SIG-M5 (cell line): ENCODE measurements around the gene RBM34.
A peak's percentile ranks its signal among the peaks of the same experiment; 100 is the strongest.

Experiments used
- DNase-seq: peaks from one replicate; lab custom pipeline; 2025; lab: John Stamatoyannopoulos, UW

The RBM34 gene

DNA sequence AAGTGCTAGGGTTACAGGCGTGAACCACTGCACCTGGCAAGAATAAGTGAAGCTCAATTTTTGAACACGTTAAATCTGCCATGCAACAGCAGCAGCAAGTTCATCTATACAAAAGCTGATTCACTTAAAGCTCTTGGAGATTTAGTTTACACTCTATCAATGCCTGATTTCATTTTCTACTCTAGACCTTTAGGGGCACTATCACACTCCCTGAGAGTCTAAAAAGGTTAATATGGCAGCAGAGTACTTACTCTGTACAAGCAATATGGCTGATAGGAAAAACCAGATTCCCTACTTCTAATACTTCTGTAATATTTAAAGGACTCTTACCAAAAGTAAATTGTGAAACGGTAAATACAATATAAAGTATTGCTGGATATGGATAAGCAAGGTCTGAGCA, 4.8 kb downstream of the RBM34 start:
- no peak for DNase-seq

DNA sequence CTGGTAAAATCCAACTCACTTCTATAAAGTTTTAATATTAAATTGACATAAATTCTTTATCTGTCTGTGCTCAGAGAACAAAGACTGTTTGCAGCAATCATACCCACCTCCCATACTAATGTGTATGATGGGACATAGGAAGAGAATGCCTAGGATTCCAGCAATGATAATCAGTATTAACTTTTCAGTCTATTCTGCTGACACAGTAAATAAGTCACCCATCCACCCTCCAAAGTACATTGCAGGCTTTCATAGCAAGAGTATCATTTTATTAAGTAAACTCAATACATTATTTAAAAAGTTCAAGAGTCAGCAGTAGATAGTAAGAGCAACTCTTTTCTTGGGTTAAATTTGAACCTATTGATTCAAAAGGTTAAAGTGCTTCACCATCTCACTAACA, 8.8 kb downstream of the RBM34 start:
- DNase-seq, result no peak

DNA sequence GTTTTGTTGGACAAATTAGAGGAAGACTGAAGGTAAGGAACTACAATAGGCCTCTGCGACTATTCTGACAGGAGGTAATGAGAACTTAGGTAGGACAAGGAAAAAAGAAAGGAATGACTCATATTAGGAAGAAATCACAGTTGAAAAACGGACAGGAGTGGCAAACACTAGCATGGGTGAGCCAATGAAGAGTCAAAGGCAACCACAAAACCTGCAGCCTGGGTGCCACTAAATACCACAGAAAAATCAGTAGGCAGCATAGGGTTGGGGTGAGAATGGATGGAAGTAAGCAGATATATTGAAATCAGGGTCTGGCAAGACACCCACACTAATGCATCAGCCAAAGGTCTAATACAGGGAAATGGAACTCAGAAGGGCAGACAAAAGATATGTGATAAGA, 10.0 kb downstream of the RBM34 start:
- no peak for DNase-seq

DNA sequence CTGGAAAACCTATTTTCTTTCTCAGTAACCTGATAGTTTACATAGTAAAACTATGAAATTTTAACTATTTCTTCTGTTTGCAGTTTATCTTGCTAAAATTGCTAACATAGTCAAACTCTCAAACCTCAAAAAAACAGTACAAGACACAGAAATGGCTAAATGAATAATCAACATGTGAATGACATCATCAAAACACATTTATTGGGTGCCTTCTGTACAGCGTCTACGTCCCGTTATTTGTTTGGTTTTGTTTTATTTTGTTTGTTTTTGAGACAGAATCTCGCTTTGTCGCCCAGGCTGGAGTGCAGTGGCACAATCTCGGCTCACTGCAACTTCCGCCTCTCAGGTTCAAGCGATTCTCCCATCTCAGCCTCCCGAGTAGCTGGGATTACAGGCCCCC, 11.2 kb downstream of the RBM34 start:
- no peak for DNase-seq

DNA sequence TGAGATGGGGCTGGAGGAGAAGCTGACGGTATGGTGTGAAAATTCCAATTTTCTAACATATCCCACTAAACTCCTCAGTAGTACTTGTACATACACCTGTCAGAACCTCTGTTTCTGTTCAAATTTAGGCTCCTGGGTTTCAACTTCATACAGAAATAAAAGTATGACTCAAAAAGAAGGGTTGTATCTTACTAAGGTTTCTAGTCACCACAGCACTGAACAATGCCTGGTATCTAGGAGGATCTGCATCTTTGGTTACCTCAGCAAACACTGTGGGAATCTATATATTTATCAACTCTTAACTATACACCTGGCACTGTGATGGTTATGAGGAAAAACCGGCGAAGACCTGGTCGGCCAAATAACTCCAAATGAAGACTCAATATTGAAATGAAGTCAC, 13.8 kb downstream of the RBM34 start:
- DNase-seq, result no peak

DNA sequence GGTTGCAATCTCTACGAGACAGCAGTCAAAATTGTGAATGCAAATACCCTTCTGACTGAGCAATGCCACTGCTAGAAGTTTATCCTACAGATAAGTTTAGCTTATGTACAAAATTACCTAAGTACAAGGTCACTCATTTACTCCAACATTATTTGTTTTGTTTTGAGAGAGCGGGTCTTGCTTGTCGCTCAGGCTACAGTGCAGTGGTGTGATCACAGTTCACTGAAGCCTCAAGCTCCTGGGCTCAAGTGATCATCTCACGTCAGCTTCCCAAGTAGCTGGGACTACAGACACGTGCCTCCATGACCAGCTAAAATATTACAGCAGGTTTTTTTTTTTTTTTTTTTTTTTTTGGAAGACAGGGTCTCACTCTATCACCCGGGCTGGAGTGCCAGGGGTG, 15.4 kb downstream of the RBM34 start:
- no peak for DNase-seq

DNA sequence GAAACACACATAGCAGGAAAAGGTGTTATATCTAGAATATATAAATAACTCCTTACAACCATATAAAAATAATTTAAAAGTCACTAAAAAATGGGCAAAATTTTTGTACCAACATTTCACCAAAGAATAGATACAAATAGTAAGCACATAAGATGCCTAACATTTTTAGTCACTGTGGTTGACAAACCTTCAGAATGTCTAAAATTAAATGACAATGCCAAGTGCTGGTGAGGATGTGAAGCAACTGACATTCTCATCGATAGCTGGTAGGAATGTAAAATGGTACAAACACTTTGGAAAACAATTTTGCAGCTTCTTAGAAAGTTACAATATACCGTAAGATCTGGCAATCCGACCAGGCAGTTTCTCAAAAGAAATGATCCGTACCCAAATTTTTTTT, 18.1 kb downstream of the RBM34 start:
- DNase-seq, result no peak

DNA sequence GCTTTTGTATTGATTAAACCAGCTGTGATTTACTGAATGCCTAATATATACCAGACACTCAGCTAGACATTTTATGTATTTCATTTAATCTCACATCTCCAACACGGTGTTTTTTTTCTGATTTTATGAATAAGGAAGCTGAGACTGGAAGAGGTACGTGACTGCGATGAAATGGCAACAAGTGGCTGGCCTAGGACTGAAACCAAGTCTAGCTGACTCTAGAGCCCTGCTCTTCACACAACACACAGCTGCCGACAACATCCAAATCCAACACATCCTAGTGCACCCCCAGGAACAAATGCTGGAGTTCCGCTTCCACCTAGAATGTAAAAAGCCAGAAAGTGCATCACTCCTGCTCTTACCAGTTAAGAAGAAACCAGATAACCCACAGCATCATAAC, 21.7 kb downstream of the RBM34 start:
- no peak for DNase-seq

DNA sequence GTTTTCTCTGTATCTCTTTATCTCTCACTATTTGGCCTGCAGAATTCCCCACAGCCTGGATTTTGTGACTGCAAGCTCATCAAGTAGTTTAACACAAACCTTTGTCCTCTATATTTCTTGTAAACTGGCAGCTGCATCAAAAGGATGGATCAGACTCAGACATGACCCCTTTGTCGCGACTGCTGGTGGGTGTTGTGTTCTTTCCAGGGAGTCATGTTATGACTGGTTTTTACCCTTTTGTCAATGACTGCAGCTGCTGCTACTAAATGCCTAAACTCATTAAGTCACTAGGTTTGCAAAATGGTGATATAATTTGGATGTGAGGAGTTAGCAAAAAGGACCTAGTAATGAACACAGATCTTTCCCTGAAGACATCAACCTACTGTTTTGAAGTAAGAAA, 22.2 kb downstream of the RBM34 start:
- no peak for DNase-seq

DNA sequence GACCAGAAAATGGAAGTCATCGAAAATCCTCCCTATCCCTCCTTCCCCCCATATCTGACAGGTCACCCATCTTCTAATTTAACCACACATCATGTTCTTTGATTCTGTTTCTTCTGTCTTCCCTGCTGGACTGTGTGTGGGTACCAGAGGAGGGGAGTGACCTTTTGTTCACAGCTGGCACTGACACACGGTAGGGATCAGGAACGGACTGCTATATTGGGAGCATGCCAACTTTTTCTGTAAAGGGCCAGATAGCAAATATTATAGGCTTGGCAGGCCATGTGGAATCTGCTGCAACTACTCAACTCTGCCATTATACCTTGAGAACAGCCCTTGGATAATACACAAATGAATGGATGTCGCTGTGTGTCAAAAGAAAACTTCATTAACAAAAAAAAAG, 24.9 kb downstream of the RBM34 start:
- DNase-seq, result no peak

DNA sequence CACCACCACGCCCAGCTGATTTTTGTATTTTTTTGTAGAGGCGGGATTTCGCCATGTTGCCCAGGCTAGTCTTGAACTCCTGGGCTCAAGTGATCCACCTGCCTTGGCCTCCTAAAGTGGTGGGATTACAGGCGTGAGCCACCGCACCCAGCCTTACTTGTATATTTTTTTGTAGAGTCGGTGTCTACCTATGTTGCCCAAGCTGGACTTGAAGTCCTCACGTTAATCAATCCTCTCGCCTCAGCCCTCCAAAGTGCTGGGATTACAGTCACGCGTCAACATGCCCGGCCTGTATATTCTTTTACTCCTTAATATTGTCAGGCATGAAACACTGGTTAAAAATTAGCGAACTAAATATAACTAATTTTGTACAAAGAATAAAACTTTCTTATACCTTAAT, 26.9 kb downstream of the RBM34 start:
- no peak for DNase-seq

DNA sequence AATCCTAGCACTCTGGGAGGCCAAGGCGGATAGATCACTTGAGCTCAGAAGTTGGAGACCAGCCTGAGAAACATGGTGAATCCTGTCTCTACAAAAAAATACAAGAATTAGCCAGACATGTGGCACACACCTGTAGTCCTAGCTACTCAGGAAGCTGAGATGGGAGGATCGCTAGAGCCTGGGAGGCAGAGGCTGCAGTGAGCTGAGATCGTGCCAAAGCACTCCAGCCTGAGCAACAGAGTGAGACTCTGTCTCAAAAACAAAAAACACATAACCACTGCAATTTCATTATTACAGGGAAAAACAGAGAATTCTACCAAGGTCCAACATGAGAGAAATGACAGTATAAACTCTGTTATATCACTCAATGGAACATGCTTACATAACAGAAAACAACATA, 28.0 kb downstream of the RBM34 start:
- no peak for DNase-seq

DNA sequence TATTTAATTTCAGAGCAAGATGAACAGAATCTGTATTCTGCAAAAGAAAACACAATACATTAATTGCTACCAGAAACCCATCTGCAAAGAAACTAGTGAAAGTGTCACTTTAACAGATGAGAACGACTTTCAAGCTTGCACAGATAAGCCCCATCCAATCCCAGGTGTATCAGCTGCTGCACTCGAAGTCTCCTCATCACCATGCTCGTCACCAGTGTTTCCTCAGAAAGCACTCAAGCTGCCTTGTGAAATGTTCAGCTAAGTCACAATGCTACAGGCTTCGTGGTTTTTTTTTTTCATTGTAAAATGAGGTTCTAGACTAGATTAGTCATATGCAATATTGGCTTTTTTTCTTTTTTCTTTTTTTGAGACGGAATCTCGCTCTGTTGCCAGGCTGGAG, 29.1 kb downstream of the RBM34 start:
- no peak for DNase-seq

DNA sequence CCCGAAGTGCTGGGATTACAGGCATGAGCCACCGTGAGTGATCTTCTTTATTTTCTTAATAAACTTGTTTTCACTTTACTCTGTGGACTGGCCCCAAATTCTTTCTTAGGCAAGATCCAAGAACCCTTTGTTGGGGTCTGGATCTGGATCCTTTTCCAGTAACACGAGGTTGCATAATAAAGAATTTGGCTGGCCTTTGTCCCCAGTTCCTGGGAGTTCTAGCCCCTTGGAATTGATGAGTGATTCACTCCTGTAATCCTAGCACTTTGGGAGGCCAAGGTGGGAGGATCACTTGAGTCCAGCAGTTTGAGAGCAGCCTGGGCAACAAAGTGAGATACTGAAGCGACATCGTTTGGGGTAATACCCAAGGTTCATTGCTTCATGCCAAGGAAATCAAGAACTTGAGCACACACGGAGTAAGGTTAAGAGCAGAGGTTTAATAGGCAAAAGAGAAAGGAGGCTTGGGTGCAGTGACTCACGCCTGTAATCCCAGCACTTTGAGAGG, 30.2 kb downstream of the RBM34 start:
- no peak for DNase-seq

DNA sequence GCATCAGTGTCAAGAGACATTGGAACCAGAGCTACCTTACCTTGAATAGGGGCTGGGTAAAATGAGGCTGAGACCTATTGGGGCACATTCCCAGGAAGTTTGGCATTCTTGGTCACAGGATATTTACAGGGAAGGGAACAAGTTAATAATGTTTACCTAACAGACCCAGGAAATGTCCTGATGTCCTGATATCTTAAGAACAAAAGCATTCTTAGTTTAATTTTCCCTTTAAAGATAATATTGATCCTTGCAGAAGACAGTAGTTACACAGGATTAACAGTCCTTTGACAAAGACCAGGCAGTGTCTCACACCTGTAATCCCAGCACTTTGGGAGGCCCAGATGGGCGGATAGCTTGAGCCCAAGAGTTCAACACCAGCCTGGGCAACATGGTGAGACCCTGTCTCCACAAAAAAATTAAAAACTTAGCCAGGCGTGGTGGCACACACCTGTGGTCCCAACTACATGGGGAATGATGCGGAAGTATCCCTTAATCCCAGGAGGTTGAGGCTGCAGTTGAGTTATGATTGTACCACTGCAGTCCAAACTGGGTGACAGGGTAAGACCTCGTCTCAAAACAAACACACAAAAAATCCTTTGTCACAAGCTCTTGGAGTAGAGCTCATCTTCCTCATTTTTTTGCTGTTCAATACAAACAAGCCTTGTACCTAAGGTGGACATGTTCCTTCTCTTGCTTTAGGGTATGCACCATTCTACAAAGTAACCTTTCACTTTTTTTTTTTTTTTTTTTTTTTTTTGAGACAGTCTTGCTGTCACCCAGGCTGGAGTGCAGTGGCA, 31.1 kb downstream of the RBM34 start:
- no peak for DNase-seq

DNA sequence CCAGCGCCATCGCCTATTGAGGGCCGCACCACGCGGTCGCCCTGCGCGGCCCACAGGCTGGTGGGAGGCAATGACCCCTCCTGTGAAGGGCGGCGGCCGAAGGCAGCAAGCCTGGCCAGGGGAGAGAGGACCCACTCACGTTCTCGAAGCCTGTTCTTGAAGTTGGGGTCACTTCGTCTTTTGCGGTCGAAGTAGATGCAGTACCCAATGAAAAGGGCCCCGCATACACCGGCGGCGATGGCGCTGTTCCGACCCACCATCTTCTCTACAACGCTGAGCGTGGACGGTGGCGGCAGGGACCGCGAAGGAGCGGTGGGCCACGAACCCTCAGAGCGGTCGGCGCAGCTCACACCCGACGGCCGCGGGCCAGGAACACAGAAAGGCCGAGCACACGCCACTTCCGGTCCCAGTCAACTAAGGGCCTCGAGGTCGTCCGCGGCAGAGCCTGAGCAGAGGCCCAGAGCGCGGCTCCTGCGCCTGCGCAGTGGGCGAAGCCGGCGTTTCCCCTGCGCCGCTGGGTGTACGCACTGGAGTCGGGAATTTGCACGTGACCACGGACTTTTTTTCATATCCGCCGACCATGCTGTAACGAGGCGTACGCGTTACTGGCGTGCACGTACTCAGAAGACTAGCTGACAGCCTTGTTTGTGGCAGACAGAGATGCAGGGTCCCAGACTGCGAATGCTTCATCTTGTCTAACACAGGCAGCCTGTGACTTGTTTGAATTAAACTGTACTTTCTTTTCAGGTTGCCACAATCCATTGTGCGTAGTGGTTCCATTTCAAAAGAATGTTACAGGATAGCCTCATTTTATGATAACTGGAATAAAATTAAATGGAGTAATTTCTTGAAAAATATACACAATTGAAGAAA, 32.4 kb downstream of the RBM34 start, which contains the start of gene TOMM20:
Gene TOMM20 (minus strand): TSS at position 382 of the 873 bp plus-strand sequence. CDS start 122 bp downstream, at position 260.
- DNase-seq, result peak; percentile 87

DNA sequence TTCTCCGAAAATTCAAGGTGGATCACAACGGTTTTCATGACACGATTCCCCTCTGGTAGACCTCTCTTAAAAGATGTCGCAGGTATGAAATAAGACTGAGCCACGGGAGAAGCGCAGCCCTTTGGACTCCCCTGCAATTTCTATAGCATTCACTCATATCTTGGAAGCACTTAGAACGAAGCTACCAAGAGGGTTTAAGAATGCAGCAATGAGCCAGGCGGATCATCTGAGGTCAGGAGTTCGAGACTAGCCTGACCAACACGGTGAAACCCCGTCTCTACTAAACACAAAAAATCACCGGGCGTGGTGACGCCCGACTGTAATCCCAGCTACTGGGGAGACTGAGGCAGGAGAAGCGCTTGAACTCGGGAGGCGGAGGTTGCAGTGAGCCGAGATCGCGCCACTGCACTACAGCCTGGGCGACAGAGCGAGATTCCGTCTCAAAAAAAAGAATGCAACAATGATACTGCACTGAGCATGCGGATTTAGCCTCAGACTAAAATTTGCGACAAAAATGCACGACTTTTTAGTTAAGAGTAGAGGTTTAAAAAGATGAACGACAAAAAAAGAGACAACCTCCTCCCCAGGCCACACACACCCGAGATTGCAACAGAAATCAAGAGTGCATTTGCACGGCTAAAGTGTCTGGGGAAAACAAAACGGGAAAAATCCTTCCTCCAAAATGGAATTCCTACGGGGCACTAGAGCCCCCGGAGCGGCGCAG, 33.2 kb downstream of the RBM34 start:
- DNase-seq, result no peak

DNA sequence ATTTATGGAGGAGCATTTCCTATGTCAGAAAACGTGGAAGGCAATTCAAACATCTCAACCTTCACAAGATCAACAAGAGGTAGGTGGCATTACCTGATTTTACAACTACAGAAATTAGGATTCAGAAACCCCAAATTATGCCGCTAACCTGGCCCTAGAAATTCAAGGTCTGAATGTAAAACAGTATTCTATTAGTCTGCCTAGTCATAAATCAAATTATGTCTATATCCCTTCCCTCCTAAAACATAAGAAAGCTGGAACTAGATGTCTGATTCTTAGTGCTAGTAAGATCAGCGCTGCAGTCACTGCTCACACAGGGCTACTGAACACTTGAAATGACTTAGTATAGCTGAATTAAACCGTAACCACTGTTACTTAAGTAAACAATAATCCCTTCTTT, 33.8 kb downstream of the RBM34 start:
- DNase-seq, result no peak

DNA sequence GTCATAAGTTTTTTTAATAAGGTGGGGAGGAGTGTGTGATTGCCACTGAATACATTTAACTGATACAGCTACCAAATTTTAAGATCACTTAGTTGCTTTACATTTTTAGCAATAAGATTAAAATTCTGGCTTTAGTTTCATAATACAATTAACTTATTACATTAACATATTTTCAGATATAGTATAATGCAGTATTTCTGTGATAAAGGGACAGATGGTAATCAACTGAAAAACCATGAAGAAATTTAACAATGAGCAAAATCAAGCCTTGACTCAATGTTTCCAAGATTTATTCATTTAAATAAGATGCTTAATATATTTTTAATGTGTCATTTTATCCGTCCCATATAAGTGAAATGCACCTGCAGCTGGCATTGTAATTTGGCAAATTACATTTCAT, 36.4 kb downstream of the RBM34 start:
- no peak for DNase-seq

DNA sequence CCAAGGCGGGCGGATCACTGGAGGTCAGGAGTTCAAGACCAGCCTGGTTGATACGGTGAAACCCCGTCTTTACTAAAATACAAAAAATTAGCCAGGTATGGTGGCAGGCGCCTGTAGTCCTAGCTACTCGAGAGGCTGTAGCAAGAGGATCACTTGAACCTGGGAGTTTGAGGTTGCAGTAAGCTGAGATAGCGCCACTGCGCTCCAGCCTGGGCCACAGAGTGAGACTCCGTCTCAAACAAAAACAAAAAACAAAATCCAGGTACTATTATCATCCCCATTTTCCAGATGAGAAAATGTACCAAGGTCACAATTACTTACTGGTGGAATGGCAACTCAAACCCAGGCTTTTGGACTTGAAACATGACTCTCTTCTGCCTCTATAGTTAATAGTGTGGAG, 36.9 kb downstream of the RBM34 start:
- DNase-seq, result no peak

DNA sequence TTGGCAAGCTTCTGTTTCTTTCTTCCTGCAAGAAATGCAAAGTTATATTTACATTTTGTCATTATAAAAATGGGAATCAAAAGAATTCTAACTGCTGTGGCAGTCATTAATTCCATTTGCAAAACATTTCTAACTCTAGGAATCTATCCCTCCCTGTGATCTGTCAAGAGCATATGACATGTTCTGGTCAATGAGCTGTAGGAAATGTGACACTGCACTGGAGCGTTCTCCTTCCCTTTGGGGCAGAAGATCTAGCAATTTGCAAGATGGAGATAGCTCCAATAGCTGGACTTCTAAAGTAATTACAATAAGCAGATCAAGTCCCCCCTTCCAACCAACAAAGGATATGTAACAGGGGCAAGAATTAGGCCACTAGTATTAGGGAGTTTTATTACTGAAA, 38.7 kb downstream of the RBM34 start:
- no peak for DNase-seq

DNA sequence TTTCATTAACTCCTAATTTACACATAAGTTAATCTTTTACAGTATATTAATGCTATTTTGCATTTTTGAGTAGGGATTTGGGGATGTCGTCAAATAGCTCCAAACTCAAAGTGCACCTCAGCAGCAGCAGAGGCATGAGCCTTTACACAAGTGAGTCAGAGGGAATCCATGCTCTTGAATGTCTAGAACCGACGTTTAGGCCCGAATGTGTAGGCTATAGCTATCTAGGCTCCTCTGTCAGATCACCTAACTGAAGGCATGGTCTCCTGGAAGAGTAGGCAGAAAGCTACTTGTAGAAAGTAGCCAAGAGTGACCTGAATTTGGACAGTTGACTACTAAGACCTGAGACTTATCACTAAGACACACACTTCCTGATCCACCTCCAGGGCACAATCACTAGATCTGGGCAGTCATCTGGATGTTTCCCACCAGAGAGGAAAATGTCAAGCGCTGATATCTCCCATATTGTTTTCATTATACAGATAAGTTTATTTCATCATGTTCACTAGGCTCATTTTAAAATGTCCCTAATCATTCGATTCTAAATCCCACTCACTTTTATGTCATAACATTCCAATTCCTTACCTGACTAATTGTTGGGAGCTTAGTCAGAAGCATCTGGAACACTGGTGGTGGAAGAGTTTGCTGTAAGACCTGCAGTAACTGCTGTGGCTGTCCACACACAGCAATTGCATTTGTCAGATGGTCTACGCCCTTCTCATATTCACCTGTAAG, 47.7 kb downstream of the RBM34 start:
- DNase-seq, result no peak
